Keratinocyte (primary cell): ENCODE data around the gene DCLRE1A. TPM values are rescaled to one million over a fixed set of nuclear protein-coding genes. Genes with fewer than 3 reads are reported as not detected.
A peak's percentile ranks its signal among the peaks of the same experiment; 100 is the strongest.

Experiments
- DNase-seq: peaks from one replicate; pipeline ENCODE4 v3.0.0-alpha.2; 2011; ENCODE audit warnings: low read depth, missing footprints, low spot score
- FAIRE-seq: peaks from 2 replicates; lab custom pipeline; 2011; peaks lifted over from hg19 to GRCh38; lab: Jason Lieb, UNC
- H2AFZ ChIP-seq: 2 replicates; pipeline ENCODE4 v1.6.0; 2012; ENCODE audit warnings: low read length, control low read depth, inconsistent platforms; ENCODE audit not compliant: control insufficient read depth
- H3K27ac ChIP-seq: 2 replicates; pipeline ENCODE4 v1.5.1; 2011; ENCODE audit warnings: low read length; ENCODE audit not compliant: control insufficient read depth, insufficient read depth
- H3K27me3 ChIP-seq: 3 replicates; pipeline ENCODE4 v1.6.0; 2011; ENCODE audit warnings: low read length; ENCODE audit not compliant: control insufficient read depth, insufficient read depth; ENCODE audit errors: extremely low read depth
- H3K36me3 ChIP-seq, 2 experiments: 2 replicates in 1 of 2; 3 replicates in 1 of 2; pipeline ENCODE4 v1.5.1; 2011; ENCODE audit warnings: low read length in 2 of 2, mild to moderate bottlenecking in 1 of 2; ENCODE audit not compliant: control insufficient read depth in 2 of 2, insufficient read depth in 2 of 2; ENCODE audit errors: extremely low read depth in 1 of 2
- H3K4me1 ChIP-seq: 3 replicates; pipeline ENCODE4 v1.5.1; 2011; ENCODE audit warnings: low read length; ENCODE audit not compliant: control insufficient read depth, insufficient read depth; ENCODE audit errors: extremely low read depth
- H3K4me2 ChIP-seq: 3 replicates; pipeline ENCODE4 v1.6.0; 2011; ENCODE audit warnings: low read depth, low read length; ENCODE audit not compliant: control insufficient read depth, insufficient read depth; ENCODE audit errors: extremely low read depth
- H3K4me3 ChIP-seq, 3 experiments: fragments of 200-600 bp in 1 of 3; sonication (generic) in 1 of 3; 2 replicates in 2 of 3; 3 replicates in 1 of 3; pipeline ENCODE4 v1.5.1; 2011 to 2016; ENCODE audit warnings: low read length in 3 of 3, mild to moderate bottlenecking in 3 of 3, control low read depth in 2 of 3, inconsistent platforms in 1 of 3, low read depth in 1 of 3, mixed read lengths in 1 of 3, mixed run types in 1 of 3, moderate library complexity in 1 of 3; ENCODE audit not compliant: control insufficient read depth in 2 of 3, insufficient read depth in 2 of 3; ENCODE audit errors: extremely low read depth in 1 of 3
- H3K79me2 ChIP-seq: 2 replicates; pipeline ENCODE4 v1.6.0; 2012; ENCODE audit warnings: low read length; ENCODE audit not compliant: control insufficient read depth, insufficient read depth
- H3K9ac ChIP-seq: 3 replicates; pipeline ENCODE4 v1.6.0; 2011; ENCODE audit warnings: low read length; ENCODE audit not compliant: control insufficient read depth, insufficient read depth; ENCODE audit errors: extremely low read depth
- H3K9me1 ChIP-seq: 3 replicates; pipeline ENCODE4 v1.6.0; 2011; ENCODE audit warnings: low read length; ENCODE audit not compliant: control insufficient read depth, insufficient read depth; ENCODE audit errors: extremely low read depth
- H3K9me3 ChIP-seq: 2 replicates; pipeline ENCODE4 v1.5.1; 2012; ENCODE audit warnings: low read depth, low read length; ENCODE audit not compliant: control insufficient read depth
- H4K20me1 ChIP-seq: 3 replicates; pipeline ENCODE4 v1.6.0; 2011; ENCODE audit warnings: low read length; ENCODE audit not compliant: control insufficient read depth, insufficient read depth; ENCODE audit errors: extremely low read depth
- EZH2 ChIP-seq: IDR thresholded peaks from one replicate; pipeline ENCODE4 v1.6.1; 2012; ENCODE audit warnings: inconsistent platforms, mild to moderate bottlenecking, low read length, moderate library complexity
- dilution Hi-C: fragments of 300-500 bp; cut with MboI; formaldehyde crosslinking; loops from one replicate; pipeline ENCODE4 v1.7.0; 2020; ENCODE audit warnings: low sequenced_read_pairs; ENCODE audit not compliant: extremely low pct_ligation_motif_present
- polyA plus RNA-seq, 5 experiments: library from polyadenylated mRNA; depleted of rRNA in 3 of 5; stranded (reverse) in 3 of 5; stranded (forward) in 1 of 5; unstranded in 1 of 5; fragments of >200 nt; gene quantifications; 1 replicate in 1 of 5; 2 replicates in 3 of 5; 3 replicates in 1 of 5; pipeline versions ENCODE4 v1.2.1 to v1.2.3, GENCODE V29; 2011 to 2012; ENCODE audit warnings: missing spikeins in 2 of 5, low read depth in 1 of 5, low replicate concordance in 1 of 5
- TF ChIP-seq, protein P1 (sequence below), 3 experiments: IDR thresholded peaks in 1 of 3; conservative IDR thresholded peaks in 1 of 3; optimal IDR thresholded peaks in 1 of 3; 2 replicates in 2 of 3; 3 replicates in 1 of 3; pipeline versions ENCODE3 to v1.5.1; 2011; ENCODE audit warnings: low read length in 3 of 3, mild to moderate bottlenecking in 3 of 3, moderate library complexity in 2 of 3, control low read depth in 1 of 3, inconsistent platforms in 1 of 3; ENCODE audit not compliant: insufficient read depth in 2 of 3; ENCODE audit errors: extremely low read depth in 1 of 3

The DCLRE1A gene
- polyA plus RNA-seq, 1 donor (not counting 4 experiments of a cell fraction or from before 2014, with no cell fraction given), result 6.5 TPM

DNA sequence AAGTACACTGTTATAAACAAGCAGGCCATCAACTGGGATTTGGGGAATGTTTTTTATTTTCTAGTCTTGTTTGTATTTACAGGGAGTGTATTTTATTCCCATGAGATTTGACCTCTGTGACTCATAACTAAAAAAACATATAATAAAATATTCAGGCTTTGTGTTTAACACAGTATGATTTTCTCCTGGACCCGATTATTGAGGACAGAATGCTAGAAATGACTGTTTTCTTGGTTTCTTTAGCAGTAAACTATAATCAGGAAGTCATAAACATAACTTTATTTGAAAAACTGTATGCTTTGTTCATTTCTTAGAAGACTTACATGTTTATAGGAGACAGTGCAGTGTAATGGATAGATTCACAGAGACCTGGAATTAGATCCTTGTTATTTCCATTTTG lies 2.7 kb upstream of the DCLRE1A start:
- H3K27ac ChIP-seq, result peak overlapping the region; percentile 96
- no peaks in the 10 kb centered on the region for H3K9me1 ChIP-seq
- no peaks in the 10 kb centered on the region for H4K20me1 ChIP-seq
- H3K9me3 ChIP-seq, result no peaks in the 10 kb centered on the region
- TF ChIP-seq EZH2, result no peak
- TF ChIP-seq, protein P1, sequence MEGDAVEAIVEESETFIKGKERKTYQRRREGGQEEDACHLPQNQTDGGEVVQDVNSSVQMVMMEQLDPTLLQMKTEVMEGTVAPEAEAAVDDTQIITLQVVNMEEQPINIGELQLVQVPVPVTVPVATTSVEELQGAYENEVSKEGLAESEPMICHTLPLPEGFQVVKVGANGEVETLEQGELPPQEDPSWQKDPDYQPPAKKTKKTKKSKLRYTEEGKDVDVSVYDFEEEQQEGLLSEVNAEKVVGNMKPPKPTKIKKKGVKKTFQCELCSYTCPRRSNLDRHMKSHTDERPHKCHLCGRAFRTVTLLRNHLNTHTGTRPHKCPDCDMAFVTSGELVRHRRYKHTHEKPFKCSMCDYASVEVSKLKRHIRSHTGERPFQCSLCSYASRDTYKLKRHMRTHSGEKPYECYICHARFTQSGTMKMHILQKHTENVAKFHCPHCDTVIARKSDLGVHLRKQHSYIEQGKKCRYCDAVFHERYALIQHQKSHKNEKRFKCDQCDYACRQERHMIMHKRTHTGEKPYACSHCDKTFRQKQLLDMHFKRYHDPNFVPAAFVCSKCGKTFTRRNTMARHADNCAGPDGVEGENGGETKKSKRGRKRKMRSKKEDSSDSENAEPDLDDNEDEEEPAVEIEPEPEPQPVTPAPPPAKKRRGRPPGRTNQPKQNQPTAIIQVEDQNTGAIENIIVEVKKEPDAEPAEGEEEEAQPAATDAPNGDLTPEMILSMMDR (optimal IDR thresholded peaks at IDR 0.05 in 1 of 3, IDR thresholded peaks at IDR 0.05 in 1 of 3, conservative IDR thresholded peaks at IDR 0.05 in 1 of 3; ENCODE audit: extremely low read depth in 1 of 3, insufficient read depth in 2 of 3, low read length in 3 of 3), result no peak
- no peak overlapping the region for H2AFZ ChIP-seq
- H3K4me2 ChIP-seq, result peak overlapping the region; percentile 77
- H3K9ac ChIP-seq, result peak overlapping the region; percentile 95
- peaks cover 36% of the 10 kb centered on the region for H3K79me2 ChIP-seq
- peak overlapping the region in 2 of 3 experiments; percentile 93 to 97 for H3K4me3 ChIP-seq
- FAIRE-seq (no peak), DNase-seq (no peak)
- peaks cover 3 to 11% of the 10 kb centered on the region in 2 experiments for H3K36me3 ChIP-seq
- H3K4me1 ChIP-seq, result peaks cover 37% of the 10 kb centered on the region
- dilution Hi-C loops, result no loop called here
- no peaks in the 10 kb centered on the region for H3K27me3 ChIP-seq

DNA sequence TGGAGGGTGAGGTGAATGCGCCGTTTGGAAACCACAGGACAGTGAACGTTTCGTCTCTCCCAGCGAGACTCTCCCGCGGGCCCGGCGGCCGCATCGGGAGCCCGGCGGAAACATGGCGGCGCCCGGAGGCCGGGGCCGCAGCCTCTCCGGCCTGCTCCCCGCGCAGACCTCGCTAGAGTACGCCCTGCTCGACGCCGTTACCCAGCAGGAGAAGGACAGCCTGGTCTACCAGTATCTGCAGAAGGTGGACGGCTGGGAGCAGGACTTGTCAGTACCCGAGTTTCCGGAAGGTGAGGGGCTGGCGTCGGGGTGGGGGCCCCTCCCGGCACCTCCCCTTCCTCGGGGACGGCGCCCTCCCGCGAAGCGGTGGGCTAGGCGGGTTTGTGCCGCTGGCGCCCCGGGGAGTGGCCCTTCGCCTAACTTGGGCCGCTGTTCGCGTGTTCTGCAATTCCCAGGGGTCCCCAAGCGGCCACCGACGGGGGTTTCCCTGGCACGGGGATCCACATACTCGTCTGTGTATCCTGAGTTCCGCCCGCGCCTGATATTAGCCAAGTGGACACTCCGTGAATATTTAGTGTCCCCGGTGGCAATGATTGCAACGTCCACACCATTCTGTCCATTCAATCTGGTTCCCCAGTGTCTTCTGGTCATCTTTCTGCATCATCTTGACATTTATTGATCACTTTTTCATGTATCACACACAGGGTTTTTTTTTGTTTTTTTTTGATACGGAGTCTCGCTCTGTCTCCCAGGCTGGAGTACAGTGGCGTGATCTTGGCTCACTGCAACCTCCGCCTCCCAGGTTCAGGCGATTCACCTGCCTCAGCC lies 1.1 kb upstream of the DCLRE1A start:
- Histone ChIP-seq H3K79me2 (peaks cover 36% of the 10 kb centered on the region), H3K9me1 (no peaks in the 10 kb centered on the region), H3K4me1 (peaks cover 37% of the 10 kb centered on the region), H3K27me3 (no peaks in the 10 kb centered on the region), H3K9me3 (no peaks in the 10 kb centered on the region), H4K20me1 (no peaks in the 10 kb centered on the region), H3K27ac (peak overlapping the region; percentile 96), H3K4me2 (peak overlapping the region; percentile 77), H3K4me3 (peak overlapping the region; percentile 84 to 97 (median 93)), H3K9ac (peak overlapping the region; percentile 95), H2AFZ (peak overlapping the region; percentile 93), H3K36me3 (peaks cover 0 to 6% of the 10 kb centered on the region in 2 experiments)
- FAIRE-seq, result peak; percentile 46
- no peak for DNase-seq
- dilution Hi-C loops, result no loop called here
- no peak for TF ChIP-seq EZH2
- TF ChIP-seq, protein P1 (optimal IDR thresholded peaks at IDR 0.05 in 1 of 3, IDR thresholded peaks at IDR 0.05 in 1 of 3, conservative IDR thresholded peaks at IDR 0.05 in 1 of 3; ENCODE audit: extremely low read depth in 1 of 3, insufficient read depth in 2 of 3, low read length in 3 of 3), result no peak
